Measurements from ENCODE around the gene ZNF470. TPM values are rescaled to one million over a fixed set of nuclear protein-coding genes. Genes with fewer than 3 reads are reported as not detected.

Gene ZNF470
- total RNA-seq, 1 donor from 2014 or later, result 3.6 TPM

DNA sequence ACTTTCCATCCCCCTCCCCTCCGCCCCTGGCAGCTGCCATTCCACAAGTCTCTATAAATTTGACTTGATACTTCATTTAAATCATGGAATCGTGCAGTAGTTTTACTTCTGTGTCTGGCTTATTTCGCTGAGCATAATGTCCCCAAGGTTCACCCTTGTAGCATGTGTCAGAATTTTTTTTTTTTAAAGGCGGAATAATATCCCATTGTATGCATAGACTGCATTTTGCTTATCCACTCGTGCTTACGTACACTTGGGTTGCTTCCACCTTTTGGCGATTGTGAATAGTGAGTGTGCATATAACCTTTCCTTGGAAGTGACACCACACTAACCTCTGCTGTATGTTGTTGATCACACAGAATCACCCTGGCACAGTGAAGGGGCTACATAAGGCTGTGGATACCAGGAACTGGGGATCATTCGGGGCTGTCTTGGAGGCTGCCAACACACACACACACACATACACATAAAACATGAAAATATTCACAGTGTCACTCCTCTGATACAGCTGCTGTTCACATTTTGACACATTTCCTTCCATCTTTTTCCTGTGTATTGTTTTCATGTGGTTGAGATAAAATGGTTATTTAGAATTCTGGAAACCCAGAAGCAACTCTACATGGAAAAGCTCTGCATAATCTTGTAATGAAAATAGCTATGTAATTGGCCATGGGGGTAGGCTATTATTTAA lies 41.2 kb downstream of the ZNF470 start:
- DNase-seq (ENCODE audit: low read depth, low spot score), result no peak

DNA sequence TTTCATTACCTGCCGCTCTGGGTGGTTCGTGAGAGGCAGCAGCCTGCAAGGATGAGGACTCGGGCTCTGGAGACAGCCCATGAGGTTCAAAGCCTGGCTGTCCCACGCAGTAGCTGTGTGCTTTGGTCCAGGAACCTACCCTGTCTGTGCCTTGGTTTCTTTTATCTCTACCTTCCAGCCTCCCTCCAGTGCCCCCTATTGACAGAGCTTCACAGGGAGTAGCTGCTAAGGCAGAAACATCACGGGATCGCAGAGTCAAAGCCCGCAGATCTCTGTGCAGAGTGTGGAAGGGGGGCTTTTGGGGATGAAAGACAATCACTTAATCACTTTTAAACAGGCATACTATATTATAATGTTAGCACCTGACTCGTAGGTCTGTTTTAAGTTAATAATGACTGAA lies 44.0 kb downstream of the ZNF470 start:
- DNase-seq (ENCODE audit: low read depth, low spot score), result no peak

DNA sequence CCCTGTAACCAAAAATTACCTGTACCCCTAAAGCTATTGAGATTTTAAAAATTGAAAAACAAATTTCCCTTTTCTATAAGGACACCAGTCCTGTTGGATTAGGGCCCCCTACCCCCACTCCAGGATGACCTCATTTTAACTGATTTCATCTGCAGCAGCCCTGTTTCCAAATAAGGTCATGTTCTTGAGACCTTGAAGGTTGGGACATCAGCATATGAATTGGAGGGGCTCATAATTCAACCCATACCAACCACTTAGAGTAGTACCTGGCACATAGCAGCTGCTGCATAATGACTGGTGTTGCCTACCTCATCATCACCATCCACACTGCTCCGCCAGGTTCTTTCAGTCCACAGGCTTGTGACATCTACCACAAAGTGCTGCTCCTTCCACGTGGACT lies 45.5 kb downstream of the ZNF470 start:
- DNase-seq (ENCODE audit: low read depth, low spot score), result no peak

DNA sequence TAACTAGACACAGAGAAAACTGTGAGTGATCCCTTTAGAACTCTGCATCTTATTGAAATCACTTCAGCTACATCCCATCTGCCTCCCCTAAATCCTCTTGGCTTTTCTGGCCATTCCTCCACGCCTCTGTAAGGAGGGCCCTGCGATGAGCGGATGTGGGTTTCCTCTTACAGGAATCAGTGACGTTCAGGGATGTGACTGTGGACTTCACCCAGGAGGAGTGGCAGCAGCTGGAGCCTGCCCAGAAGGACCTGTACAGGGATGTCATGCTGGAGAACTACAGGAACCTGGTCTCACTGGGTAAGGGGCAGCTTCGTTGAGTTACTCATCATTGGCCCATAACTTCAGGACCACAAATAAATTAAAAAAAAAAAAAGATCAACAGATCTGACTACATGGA lies 46.4 kb downstream of the ZNF470 start:
- DNase-seq (ENCODE audit: low read depth, low spot score), result no peak

DNA sequence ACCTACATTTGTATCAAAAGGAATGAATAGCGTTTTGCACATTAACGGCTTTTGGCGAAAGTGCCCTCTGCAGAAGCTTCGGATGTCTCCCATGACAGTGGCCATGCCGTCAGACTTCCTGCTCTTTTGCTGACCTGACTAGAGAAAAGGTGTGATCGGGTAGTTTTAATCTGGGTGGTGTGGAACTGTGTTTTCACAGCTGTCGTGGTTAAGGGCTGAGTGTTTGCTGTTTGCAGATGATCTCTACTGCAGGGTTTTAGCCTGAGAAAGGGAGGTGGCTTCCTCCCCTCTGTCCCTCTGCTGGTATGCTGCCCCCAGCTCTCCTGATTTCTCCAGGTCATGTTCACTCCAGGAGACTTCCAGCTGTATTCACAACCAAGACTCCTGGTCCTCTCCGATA lies 50.3 kb downstream of the ZNF470 start:
- no peak for DNase-seq (ENCODE audit: low read depth, low spot score)

DNA sequence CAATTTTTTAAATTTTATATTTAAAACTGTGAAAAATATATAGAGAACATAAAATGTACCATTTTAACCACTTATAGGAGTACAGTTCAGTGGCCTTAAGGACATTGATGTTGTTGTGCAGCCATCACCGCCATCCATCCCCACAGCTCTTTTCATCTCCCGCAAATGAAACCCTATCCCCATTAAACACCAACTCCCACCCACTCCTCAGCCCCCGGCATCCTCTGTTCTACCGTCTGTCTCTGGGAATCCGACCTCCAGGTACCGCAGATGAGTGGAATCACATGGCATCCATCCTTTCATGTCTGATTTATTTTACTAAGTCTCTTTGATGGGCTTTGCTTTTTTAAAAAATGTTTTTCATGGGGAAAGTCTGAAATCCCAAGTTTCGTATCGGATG lies 51.9 kb downstream of the ZNF470 start:
- no peak for DNase-seq (ENCODE audit: low read depth, low spot score)

DNA sequence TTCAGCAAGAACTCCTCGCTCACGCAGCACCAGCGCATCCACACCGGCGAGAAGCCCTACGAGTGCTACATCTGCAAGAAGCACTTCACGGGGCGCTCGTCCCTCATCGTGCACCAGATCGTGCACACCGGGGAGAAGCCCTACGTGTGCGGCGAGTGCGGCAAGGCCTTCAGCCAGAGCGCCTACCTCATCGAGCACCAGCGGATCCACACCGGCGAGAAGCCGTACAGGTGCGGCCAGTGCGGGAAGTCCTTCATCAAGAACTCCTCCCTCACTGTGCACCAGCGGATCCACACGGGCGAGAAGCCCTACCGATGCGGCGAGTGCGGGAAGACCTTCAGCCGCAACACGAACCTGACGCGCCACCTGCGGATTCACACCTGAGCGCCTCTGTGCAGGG lies 55.1 kb downstream of the ZNF470 start:
- DNase-seq (ENCODE audit: low read depth, low spot score), result no peak

DNA sequence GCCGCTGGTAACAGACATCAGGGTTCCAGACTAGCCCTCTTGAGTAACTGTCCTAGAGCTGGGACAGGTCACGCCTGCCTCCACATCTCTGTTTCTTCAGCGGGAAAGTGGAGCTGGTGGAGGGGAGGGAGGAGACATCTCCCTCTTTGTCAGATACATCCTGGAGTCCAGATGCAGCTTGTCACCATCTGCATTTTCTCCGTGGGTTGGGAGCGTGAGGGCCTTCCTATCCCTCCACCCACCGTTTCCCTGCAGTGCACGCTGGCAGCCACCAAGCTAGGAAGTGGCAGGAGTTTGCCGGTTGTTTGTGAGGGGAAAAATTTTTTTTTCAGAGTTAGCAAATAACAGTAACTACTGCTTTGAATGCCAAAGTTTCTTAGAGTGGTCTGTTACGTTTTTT lies 55.7 kb downstream of the ZNF470 start:
- no peak for DNase-seq (ENCODE audit: low read depth, low spot score)

DNA sequence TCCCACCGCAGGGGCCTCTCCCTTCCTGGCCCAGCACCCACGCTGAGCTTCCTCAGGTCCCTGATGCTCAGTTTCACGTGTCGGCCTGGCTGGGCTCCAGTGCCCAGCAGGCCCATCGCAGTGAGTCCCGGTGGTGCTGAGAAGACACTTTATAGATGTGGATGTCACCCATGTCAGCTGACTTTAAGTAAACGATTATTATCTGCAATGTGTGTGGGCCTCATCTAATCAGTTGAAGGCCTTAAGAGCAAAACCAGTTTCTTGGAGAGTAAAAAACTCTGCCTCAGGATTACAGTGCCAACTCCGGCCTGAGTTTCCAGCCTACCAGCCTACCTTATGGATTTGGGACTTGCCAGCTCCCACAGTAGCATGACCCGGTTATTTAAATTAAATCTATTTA lies 58.4 kb downstream of the ZNF470 start:
- no peak for DNase-seq (ENCODE audit: low read depth, low spot score)

DNA sequence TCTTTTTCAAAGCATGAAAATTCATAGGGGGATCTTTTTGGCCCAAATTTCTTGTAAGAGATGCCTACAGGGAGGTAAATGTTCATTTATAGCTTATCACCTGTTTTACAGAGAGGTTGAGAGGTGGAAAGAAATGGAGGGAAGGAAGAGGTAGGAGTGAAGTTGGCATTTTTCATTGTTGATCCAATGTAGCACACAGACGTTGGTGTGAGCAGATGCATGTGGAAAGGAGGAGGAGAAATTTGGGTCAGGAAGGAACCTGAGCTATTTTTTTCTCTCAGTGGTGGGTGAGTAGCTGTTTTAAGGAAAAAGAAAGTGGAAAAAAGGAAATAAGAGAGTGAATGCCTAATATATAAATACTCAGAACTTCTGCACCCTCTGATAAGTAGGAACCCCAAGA lies 65.8 kb downstream of the ZNF470 start:
- no peak for DNase-seq (ENCODE audit: low read depth, low spot score)

DNA sequence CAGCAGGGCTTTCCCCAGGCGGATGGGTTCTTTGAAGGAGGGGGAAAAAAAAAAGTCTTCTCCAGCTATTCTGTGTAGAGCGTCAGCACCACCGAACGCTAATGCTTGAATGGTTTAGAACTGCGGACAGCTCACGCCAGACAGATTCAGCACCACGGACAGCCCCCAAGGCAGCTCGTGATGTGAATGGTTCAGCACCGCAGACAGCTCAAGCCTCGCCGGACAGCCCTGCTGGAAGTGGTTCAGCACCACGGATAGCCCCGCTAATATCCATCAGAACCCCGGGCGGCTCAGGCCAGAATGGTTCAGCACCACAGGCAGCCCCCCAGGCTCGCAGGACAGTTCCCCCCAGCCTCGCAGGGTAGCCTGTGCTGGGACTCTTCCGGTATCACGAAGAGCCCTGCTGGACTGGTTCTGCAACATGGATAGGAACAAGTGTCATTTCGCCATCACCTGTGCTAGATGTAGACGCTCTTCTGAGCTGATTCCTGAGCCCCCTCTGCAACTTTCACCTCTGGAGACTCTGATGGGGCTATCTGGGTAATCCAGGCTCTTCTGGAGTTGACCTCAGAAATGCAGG lies 70.8 kb downstream of the ZNF470 start:
- peak; percentile 48 for DNase-seq (ENCODE audit: low read depth, low spot score)

Other genes with a start within 250 kb of the ZNF470 start
- gene ZNF582, start 173.9 kb upstream of the ZNF470 start, total RNA-seq, result 1.7 and 2.3 TPM in 2 replicates
- 3.2 and 6.3 TPM in 2 replicates for gene ZNF583, start 163.1 kb upstream of the ZNF470 start, total RNA-seq
- 2.5 and 3.6 TPM in 2 replicates for gene ZNF667, start 90.1 kb upstream of the ZNF470 start, total RNA-seq
- 1.8 and 2.9 TPM in 2 replicates for gene ZNF471, start 59.6 kb upstream of the ZNF470 start, total RNA-seq
- gene ZFP28, start 28.5 kb upstream of the ZNF470 start, total RNA-seq, result 5.1 and 10.4 TPM in 2 replicates
- 10.8 and 12.4 TPM in 2 replicates for gene ZNF71, start 27.8 kb downstream of the ZNF470 start, total RNA-seq
- gene SMIM17, start 75.7 kb downstream of the ZNF470 start, total RNA-seq, result 0.14 and 0.26 TPM in 2 replicates
- gene ZNF835, start 104.3 kb downstream of the ZNF470 start, total RNA-seq, result 0.07 and 0.78 TPM in 2 replicates

Measured in pulmonary artery endothelial cell (primary cell).